NCI-H524 (cell line): ENCODE data around the gene CMTM5.
A peak's percentile ranks its signal among the peaks of the same experiment; 100 is the strongest.

Experiments used
- DNase-seq, 2 experiments: peaks; one replicate each; lab custom pipeline; 2025; lab: John Stamatoyannopoulos, UW

The CMTM5 gene

DNA sequence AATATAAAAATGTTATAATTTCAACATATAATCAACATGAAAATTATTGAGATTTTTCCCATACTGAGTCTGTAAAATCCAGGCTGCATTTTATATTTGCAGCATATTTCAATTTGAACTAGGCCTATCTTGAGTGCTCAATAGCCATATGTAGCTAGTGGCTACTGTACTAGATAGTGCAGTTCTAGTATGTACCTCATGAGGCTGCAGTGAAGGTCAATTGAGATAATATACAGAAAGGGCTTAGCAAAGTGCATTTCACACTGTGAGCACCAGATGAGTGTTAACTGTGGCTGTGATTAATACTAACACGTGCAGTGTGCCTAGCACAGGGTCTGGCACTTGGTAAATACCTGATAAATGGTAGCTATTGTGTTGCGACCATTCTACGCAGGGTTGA, 18.8 kb upstream of the CMTM5 start:
- no peak for DNase-seq

DNA sequence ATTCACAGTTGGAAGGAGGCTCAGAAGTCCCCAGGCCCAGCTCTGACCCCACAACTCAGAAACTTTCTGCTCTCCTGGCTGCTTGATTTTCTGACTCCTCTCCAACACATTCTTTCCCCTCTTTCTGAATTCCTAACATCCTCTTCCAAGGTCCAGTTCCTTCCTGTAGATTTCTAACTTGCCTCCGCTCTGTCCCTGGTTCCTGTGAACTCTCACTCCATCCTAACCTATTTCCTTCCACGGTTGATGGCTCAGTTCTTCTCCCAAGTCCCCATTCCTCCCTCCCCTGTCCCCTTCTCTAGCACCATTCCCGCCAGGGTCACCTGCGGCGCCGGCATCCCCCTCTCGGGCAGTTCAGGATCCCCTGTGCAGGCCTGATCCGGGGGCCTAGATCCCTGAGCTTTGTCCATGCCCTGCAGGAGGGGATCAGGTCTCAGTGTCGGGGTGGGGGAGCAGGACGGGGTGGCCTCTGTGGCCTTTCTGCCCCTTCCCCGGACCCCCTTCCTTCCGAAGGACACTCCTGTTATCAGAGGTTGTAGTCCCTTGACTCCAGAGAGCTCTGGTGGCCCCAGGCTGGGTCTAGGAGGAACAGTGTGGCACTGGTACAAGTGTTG, 18.2 kb upstream of the CMTM5 start:
- no peak for DNase-seq

DNA sequence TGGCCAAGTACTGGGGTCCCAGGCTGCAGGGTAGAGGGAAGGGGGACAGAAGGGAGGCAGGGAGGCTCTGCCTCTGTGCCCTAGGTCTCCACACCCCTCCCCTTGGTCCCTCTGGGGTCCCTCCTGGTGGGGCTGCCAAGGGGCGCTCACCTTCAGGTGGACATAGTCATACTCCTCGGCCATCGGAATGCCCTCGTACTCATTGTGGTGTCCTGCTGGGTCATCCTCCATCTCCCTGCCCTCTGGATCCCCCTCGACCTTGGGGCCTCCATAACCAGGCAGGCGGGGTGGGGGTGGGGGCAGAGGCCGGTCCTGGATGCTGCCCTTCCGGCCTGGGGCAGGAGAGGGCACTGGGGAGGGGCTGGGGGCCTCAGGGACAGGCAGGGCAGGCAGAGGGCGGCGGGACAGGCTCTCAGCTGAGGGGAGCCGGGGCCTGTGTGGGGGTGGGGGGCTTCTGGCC, 17.6 kb upstream of the CMTM5 start:
- no peak for DNase-seq

DNA sequence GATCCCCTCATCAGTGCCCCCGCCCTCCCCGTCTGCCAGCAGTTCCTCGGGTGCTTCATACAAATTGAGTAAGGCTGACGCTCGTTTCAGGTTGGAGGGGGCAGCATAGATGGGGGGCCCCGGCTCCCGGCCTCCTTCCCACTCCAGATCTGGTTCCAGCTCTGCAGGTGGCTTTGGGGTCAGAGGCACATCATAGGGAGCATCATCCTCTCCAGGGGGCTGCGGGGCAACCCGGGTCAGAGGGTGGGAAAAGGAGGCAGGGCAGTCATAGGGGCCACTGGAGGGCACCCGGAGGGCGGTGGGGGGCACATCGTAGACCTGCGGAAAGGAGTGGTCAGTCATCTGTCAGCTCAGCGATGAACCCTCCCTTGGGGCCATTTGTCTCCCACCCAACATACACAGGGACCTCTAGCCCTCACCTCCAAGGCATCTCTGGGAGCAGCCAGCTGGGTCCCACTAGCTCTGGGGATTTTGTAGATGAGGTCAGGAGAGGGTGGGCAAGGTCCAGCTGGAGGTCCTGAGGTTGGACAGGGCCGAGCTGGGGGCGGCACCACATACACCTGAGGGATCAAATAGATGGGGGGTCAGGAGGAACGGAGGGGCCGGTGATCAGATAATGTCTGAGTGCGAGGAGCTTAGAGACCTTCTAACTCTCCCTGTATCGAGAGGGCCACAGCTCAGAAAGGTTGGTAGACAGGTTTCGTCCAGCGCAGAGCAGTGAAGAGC, 17.0 kb upstream of the CMTM5 start:
- no peak for DNase-seq

DNA sequence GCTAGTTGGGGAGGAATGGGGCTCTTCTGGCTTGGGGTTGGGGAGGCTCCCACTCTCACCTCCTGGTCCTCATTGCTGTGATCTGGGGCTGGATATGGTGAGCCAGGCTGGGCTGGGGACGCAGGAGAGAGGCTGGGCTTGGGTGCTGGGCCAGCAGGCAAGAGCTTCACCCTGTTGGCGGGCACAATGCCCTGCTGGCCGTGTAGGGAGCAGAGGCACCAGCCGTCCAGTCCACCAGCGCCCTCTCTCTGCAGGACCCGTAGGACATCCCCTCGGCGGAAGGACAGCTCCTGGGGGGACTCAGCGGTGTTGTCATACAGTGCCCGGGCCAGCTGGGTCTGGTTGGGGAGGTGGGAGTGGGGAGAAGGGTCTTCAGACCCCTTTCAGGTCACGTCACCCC, 16.4 kb upstream of the CMTM5 start:
- DNase-seq, result no peak

DNA sequence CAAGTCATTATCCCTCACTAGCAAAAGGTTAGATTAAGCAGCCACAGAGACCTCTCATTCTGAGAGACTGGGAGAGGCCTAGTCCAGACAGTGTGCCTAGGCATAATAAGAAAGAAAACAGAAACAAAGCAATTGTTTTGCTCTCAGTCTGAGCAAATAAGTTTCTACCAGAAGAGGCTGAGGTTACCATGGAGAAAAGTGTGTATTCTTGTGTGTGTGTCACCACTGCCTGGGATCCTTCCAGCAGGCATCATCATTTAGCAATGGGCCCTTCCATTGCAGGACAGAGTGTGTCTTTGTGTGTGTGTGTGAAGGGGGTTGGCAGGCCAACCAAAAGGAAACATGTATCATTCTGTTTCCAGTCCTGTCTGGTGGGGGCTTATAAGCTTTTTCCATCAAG, 15.5 kb upstream of the CMTM5 start:
- no peak for DNase-seq

DNA sequence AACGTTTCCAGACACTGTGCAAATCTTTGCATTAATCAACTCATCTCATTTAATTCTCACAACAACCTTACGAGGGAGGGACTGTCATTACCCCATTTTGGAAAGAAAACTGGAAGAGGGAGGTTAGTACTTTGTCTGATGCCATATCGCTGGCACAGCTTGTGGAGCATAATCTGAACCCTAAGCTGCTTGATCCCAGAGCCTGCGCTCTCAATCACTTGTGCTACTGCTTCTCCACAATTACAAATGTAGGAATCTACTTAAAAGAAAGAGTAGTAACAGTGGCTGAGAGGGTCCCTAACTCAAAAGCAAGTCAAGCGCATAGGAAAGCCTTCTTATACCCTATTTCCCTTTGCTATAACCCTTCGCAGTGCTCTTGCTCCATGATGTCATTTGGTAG, 15.1 kb upstream of the CMTM5 start:
- no peak for DNase-seq

DNA sequence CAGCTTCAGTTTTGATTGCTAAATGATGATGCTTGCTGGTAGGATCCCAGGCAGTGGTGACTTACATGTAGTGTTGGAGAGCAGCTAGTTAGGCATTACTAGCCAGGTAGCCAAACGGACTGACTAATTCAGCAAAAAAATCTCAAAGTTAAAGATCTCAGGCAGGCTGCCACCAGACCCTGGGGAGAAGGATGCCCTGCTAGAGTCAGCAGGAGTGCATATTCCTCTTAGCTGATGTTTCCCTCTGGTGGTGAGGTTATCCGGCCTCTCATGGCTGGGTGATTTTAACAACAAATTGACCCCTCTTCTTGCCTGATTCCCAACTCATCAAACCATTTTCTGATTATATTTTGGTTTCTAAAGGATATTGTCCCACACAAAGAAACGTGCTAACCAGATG, 14.6 kb upstream of the CMTM5 start:
- DNase-seq, result no peak

DNA sequence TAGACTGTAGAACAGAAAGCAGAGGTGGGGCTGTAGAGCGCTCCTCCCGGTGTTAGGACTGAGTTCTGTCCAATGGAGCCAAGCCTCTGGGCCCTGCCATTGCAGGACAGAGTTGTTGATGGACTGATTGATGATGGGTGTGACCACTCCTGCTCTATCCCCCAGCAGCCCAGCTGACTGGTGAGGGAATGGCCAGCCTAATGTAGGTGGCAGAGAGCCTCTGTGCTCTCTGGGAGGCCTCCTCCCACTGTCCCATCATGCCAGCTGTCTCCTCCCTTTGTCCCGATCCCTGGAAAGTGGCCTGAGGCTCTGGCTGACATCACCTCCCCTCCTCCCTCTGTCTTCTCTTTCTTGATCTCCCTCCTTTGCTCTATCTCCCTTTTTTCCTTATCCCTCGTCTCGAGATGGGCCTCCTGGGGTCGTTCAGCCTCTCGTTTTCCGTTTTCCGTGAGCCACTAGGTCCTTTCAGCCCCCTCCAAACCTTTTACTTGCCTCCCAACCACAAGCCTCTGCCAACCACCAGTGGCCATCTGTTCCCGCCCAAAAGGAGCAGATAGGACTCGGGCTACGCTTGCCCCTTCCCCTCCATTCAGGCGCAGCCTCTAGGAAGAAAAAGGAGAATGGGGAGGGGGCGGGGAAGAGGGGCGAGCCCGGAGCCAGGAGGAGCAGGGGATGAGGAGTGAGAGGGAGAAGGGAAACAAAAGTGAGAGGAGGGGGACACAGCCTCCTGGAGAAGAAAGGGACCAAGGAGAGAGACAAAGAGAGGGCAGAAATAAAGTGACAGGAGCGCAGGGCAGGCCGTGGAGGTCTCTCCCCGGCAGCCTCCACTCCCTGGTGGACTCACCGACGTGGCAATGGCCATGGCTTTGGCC, 12.4 kb upstream of the CMTM5 start:
- peak; percentile 47 to 83 for DNase-seq

DNA sequence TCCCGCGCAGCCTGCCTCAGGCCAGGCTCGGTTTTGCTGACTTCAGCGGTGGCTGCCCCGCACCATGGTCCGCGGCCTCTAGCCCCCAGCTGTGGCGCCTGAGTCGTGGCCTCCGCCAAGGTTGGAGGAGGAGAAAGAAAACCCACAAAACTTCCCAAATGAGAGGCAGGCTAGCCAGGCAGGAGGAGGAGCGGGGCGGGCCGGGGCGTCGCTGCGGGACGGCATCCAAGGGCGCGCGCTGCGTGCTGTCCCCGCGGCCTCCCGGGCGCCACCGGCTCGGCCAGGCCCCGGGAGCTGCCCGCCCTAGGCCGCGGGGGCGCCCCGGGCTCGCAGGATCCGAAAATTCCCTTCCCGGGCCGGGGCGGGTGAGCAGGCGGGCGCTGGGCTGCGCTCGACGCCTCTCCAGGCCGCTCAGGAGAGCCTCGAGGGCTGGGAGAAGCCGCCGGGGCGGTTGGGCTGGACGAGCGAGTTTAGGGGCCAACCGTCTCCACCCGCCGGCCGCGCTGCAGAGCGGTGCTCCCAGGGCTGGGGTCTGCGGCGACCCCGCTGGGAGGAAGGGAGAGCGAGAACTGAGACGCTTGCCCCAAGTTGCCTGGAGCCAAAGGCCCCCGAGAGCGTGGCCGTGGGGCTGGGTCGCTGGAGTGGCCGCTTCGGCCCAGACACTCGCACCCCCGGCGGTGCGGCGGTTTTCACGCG, 11.7 kb upstream of the CMTM5 start, which contains the start of gene EFS:
EFS (minus strand) TSS at position 137 of the 696 bp plus-strand sequence. CDS start 147 bp downstream, outside the sequence.
- no peak for DNase-seq

DNA sequence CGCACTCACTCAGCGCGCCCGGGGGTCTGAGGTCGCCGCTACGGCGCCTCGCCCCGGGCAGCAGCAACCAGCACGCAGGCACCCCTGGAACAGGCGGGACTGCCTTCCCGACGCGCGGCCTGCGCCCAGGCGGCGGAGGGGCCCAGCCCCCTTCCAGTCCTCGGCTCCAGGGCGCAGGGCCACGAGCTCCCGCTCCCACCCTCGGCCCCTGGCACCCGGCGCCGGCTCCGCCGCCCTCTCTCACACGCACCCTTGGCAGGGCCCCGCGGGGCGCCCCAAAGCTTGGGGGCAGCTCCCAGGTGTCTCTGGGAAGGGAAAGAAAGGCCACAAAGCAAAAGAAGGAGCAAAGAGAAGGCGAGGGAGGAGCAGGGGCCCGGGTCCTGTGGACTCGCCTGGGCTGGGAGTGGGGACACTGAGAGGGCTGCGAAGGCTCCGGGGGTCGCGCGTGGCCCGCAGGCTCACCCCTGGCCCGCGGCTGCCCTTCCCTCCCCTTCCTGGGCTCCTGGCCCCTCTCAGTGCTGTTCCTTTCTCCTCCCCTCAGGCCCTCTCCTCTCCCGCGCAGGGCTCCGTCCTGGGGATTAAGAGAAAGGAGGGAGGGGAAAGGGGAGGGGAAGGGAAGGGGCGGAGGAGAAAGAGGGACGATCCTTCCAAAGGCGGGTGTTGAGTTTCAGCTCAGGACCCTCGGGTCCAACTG, 11.0 kb upstream of the CMTM5 start:
- peak; percentile 94 to 97 for DNase-seq

DNA sequence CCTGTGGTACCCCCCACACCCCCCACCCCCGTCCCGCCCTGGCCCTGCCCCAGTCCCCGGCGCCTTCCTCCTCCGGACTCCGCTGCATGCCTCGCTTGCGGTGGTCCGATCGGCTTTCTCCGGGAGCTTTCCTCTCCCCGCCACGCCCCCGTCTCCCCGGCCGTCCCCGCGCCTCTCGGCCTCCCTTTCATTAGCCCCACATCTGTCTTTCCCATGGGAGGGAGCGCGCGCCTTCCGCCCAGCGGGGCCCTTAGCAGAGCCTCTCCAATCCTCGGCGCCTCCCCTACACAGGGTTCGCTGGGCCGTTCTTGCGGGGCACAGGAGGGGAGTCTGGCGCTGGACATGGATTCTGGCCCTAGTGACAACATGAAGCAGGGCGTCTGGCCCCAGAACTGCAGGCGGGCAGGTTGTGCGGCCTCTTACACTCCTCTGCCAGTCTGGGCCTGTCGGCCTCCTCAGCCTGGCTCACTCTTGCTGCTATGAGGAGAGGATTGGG, 10.4 kb upstream of the CMTM5 start:
- DNase-seq, result peak; percentile 94 to 95

DNA sequence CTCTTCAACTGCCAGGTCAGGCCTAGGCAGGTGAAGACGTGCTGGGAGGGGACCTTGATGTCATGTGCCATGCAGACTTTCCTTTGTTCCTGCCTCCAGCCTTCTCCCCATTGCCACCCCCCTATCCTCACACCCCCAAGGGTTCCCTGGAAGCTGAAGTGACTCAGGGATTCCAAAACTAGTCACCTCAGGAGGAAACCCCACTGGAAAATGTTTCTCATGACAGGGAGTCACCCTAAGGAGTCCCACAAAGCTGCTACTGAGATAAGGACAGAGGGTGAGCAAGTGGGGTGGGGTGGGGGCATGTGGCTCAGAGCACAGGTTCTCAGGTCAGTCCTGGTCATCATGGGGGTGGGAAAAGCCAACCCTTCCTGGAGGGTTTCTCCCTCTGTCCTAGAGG, 6.6 kb upstream of the CMTM5 start:
- DNase-seq, result no peak

DNA sequence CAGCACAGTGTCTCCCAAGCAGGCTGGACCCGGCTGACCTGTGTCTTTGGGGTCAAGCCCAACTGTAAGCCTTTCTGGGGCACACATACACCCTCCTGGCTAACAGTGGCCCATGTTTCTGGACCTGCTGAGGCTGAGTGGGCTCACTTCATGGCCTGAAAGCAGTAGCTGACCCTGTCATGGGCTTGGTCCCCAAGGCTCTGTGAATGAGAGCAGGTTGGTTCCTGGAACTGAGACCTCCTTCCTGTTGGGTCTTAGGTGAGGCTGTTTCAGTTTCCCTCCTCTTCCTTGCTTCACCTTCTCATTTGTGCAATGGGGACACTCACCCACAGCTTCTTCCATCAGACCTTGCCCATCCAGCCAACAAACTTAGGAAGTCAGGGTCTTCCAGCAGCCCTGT, 5.0 kb upstream of the CMTM5 start:
- DNase-seq, result no peak

DNA sequence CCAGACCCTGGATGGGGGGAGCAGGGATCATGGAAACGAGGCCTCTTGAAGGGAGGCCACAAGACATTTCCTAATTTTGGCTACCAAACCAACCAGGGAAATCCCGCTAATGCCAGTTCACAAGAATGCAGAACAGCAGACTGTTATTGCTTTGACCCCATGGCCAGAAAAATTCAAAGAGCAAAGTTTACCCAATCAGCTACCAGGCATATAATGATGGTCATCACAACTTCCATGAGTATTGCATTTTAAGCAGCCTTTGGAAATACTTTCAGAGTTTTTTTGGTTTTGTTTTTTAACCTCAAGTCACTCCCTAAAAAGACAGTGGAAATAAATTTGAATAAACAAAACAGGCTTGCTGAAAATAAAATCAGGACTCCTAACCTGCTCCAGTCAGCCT, 4.3 kb upstream of the CMTM5 start, which contains the start of gene IL25:
IL25 (plus strand) TSS at position 301 of the 400 bp plus-strand sequence.
- no peak for DNase-seq

DNA sequence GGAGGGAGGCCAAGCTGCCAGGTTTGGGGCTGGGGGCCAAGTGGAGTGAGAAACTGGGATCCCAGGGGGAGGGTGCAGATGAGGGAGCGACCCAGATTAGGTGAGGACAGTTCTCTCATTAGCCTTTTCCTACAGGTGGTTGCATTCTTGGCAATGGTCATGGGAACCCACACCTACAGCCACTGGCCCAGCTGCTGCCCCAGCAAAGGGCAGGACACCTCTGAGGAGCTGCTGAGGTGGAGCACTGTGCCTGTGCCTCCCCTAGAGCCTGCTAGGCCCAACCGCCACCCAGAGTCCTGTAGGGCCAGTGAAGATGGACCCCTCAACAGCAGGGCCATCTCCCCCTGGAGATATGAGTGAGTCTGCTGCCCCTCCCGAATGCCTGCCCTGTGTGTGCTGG, 3.8 kb upstream of the CMTM5 start:
- no peak for DNase-seq

DNA sequence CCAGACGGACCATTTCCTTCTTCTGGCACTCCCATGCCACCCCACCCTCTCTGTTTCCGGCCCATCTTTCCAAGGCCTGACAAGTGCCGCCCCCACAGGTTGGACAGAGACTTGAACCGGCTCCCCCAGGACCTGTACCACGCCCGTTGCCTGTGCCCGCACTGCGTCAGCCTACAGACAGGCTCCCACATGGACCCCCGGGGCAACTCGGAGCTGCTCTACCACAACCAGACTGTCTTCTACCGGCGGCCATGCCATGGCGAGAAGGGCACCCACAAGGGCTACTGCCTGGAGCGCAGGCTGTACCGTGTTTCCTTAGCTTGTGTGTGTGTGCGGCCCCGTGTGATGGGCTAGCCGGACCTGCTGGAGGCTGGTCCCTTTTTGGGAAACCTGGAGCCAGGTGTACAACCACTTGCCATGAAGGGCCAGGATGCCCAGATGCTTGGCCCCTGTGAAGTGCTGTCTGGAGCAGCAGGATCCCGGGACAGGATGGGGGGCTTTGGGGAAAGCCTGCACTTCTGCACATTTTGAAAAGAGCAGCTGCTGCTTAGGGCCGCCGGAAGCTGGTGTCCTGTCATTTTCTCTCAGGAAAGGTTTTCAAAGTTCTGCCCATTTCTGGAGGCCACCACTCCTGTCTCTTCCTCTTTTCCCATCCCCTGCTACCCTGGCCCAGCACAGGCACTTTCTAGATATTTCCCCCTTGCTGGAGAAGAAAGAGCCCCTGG, 1.2 kb upstream of the CMTM5 start:
- DNase-seq, result no peak

DNA sequence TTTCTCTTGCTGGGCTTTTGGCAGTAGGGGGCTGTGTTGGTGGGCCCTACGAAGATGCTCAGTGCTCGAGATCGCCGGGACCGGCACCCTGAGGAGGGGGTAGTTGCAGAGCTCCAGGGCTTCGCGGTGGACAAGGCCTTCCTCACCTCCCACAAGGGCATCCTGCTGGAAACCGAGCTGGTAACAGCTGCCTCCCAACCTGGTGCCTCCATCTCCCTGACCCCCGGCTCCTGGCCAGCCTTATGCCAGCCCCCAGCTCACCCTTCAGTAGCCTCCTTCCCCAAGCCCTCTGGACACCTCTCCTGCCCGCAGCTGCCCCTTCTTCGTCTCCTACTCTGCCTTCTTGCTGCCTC, 328 bp downstream of the CMTM5 start:
- DNase-seq, result no peak

DNA sequence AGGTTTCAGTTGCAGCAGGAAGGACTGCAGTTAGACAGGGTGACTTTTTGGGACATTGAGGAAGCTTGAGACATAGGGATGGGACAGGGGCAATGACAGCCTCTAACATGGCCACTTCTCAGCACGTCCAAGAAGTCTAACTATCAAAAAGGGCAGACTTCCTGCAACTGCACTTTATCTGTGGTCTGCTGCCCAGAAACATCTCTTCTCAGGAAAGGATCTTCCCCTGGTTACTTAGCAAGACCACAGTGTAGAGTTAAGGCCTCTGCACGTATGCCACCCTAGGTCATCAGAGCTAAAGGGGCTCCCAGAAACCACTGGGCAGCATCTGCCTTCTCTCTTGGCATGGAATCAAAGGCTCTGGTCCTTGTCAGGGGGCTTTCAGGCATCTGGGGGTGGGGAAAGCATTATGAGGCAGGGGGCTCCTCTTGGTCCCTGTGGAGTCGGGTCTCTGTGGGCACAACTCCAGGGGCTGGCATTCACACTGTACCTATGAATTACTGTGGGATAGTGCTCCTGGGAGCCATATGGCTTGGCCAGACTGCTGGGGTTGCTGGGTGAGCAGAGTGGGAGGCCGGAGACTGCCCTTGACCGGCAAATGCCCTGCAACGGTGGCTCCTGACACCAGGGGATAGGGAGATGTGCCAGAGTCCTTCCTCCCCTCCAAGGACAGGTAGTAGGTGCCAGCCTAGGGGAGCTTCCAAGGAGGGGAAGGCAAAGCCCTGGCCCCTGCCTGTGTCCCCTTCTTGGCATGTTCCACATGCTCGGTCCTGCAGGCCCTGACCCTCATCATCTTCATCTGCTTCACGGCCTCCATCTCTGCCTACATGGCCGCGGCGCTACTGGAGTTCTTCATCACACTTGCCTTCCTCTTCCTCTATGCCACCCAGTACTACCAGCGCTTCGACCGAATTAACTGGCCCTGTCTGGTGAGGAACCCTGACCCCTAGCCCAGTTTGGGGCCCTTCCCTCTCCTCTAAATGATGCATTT, 1.0 kb downstream of the CMTM5 start:
- DNase-seq, result no peak
